NCI-H2196 (cell line): Measurements from ENCODE around the gene PIWIL4.
"Not testable (repeated sequence)": the region's sequence is repeated elsewhere in the genome, so short reads cannot be mapped to it uniquely, and the experiment has no call there.

Source experiments
- DNase-seq: peaks from one replicate; lab custom pipeline; 2025; ENCODE audit not compliant: unreplicated experiment; lab: John Stamatoyannopoulos, UW

The PIWIL4 gene

DNA sequence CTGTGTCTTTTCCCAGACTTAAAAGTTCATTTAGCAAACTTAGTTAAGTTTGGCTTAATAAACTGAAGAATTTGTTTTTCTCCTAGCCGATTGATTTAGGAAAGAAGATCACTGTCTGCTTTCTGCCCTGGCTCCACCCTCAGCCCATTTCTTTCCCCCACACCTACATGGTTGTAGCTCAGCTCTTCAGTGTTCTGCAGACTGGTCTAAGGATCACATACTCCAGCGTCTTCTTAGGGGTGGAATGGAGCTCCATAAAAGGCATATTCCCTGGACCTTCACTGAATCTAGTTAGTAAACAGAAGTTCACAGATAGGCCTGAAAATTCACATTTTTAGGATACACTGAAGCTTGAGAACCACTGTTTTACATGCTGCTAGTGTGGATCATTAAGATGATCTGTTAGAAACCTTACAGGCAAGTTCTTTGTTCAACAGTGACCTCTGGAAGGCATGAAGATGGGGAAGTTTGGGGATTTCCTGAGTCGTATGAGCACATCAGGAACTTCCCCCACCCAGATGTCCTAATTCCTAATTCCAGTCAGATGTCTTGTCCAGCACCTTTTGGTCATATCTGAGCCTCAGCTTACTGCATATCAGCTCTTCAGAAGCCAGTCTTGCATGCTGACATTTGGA is 16.8 kb downstream of the PIWIL4 start:
- no peak for DNase-seq

DNA sequence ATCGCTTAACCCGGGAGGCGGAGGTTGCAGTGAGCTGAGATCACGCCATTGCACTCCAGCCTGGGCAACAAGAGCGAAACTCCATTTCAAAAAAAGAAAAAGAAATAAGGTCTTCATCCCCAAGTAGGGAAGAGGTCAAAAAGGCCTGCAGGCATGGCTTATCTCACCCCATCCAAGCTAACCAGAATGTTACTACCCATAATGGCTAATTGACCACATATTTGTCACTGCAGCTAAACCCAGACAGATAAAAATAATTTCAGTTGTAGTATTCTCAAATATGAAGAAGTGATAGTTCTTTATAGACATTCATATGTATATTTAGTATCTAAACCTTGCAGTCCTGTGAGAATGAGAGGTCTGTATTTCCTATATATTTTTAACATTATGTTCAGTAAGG is 17.8 kb downstream of the PIWIL4 start:
- no peak for DNase-seq

DNA sequence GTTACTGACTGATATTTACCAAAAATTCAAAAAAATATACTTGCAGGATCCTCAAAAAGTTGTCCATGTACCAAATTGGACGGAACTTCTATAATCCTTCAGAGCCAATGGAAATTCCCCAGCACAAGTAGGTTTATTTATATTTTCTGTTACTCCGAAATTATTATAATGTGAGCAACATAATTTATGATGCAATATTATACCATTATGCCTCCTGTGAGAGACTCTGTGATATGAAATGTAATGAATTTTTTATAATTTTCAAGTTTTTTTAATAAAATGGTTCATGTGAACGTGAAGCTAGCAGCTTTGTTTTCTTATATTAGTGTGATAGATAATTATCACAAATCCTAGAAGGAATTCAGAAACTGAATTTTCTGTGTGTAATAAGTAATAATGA is 18.2 kb downstream of the PIWIL4 start:
- no peak for DNase-seq

DNA sequence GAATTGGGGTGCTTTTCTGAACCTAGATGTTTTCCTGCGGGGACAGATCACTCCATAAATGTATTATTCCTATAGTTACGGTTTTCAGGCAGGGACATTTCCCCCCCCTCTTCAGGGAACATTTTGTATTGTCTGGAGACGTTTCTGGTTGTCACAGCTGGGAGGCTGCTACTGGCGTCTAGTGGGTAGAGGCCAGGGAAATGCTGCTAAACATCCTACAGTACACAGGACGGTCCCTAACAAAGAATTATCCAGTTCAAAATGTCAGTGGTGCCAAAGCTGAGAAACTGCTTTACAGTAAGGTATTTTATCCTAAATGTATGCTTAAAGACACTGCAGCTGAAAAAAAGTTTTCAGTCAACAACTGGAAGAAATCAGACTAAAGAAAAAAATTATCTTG is 19.4 kb downstream of the PIWIL4 start:
- no peak for DNase-seq

DNA sequence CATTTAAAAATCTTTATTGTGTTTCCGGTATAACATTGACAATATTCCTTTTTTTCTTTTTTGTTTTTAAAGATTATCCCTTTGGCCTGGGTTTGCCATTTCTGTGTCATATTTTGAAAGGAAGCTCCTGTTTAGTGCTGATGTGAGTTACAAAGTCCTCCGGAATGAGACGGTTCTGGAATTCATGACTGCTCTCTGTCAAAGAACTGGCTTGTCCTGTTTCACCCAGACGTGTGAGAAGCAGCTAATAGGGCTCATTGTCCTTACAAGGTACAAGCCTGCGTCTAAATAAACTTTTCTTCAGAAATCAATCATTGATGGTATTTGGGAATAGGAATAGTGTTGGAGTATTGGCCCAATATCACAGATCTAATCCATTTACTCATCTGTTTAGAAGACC is 19.8 kb downstream of the PIWIL4 start:
- DNase-seq: no peak

DNA sequence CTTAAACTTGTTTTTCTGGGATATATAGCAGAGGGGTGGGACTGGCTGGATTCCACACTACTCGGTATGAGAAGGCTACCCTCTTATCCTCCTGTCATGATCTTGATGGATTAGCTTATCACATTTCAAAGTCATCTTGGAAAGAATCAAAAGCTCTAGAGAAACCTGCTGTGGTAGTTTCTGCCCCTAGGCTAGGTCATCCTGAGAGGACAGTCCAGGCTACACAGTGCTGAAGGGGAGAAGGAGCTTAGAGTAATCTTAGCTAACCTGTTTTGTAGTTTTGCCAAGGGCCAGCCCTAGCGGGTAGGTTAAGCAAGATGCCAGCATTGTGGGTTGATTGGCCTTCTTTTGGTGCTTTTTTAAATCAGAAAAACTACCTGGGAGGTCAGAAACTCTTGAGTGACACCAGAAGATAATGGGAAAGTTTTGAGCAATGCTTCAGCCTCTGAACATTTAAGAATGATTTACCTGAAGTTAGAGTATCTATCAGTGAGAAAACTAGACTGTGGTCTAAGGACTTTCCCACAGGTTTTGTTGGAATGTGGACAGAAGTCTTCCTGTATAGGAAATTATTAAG is 21.3 kb downstream of the PIWIL4 start:
- no peak for DNase-seq

DNA sequence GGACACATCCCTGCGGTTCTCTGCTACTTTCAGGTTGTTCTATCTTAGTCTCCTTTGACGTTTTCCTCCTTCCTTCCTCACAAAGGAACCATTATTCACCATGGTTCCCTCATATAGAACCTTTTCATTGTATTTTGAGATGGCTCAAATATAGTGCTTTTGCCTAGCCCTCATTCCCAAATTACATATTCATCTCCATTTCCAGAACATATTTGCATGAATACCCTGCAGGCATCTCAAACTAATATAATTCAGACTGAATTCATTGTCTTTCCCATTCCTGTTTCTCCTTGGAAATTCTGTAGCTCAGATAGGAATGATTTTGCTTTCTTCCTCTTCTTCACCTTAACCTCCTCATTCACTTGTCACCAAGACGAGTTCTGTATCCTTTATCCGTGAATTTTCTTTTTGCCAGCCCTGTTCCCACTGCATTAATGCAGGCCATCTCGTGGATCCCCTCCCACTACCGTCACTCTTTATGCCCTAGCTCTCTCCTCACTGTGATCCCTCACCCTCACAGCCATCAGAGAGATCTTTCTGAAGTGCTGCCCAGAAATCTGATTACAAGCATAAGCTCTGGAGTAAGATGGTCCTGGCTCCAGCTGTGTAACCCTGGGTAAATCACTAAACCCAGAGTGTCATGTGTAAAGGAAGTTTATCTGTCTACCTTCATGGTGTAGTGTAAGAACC is 23.3 kb downstream of the PIWIL4 start:
- no peak for DNase-seq

DNA sequence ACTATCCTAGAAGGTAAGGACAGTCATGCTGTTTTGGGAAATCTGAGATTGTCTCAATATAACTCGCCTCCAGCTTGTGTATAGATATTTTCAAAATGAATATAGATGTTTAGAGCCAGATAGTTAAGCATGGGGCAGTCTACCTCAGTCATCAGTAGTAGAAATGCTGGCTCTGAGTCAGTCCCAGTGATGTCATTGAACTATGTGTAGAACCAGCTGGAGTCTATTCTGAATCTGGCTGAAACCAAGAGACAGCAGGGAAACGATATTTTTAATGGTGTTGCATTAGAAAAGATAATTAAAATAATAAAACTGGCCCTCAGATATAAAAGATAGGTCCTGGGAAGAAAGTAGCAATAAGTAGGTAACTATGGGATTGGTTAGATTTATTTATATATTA is 25.9 kb downstream of the PIWIL4 start:
- no peak for DNase-seq

DNA sequence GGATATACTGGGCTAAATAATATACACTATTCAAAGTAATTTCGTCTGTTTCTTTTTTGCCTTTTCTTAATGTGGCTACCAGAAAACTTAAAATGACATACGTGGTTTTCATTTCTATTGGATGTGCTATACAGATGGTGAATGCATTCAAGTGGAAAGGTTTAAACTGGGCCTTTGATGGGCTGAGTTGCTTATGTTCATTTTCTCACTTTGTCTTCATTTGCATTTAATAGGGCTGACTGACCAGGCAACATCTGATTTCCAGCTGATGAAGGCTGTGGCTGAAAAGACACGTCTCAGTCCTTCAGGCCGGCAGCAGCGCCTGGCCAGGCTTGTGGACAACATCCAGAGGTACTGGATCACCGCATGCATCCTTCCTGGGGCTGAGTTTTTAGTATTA is 27.9 kb downstream of the PIWIL4 start:
- no peak for DNase-seq

DNA sequence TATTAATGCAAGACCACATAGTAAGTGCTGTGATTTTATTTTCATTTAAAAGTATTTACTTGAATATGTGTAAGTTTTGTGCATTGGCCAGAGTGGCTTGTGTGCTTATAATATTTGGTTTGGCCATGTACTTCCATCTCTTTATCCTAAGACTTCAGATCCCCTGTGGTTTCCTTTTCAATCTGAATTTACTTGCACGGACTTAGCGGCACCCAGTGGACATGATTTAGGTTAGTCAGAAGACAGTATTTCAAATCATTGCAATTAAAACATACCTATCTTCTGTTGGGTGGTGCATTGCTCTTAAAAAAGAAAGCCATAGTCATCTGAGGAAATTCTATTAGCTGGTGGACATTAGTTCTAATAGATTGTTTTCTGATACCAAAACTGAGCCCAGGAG is 30.7 kb downstream of the PIWIL4 start:
- no peak for DNase-seq

DNA sequence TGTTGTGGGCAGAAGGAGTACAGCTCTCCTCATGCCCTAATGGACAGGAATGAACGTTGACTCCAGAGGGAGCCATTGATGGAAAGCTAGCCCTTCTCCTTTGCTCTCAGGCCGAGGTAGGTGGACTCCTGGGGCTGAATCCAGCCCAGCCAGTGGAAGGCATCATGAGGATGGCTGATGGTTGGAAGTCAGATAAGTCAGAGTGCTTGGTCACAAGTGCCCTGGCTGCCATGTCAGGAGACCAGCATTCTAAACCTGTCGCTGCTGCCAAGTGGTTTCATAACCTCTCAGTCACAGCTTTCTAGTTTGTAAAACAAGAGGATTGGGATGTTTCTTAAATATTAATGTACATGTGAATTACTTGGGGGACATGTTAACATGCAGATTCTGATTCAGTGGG is 32.3 kb downstream of the PIWIL4 start:
- DNase-seq: no peak

DNA sequence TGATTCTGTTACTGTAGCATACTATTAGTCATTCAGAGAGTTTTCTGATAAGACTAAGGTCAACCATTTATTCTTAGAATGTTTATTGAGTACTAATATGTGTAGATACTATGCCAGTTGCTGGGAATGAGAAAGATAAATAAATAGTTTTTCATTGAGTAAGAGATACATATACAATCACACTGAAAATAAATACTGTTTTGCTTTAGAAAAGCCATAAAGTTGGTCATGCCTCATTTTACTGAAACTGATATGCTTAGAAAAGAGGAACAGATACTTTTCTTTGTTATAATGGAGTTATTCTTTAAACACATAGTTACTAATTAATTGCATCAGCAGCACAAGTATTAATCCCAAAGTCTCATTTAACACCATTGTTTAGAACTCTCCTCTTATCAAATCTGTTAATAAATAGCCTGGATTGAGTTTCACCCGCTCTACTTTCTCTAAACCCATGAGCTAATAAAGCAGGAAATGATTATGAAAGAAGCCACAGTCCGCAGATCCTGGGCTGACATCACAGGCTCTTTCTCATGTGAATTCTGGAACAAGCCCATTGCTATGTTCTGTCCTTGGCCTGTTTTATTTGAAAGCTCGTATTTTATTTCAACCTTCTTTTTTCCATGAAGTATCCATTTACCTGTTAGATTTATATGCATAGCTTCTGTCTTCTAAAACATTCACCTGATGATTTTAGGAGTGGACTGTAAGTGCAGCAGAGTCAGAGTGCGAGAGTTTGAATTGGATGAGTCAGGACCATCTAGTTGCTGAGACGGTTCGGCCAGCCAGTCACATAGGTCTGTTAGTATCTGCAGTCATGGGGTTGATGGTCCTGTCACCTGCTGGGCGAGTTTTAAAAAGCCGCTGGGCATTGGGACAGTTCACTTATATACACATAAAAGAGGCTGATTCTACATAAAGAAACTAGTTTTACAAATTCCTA is 35.5 kb downstream of the PIWIL4 start:
- DNase-seq: peak; percentile 59

DNA sequence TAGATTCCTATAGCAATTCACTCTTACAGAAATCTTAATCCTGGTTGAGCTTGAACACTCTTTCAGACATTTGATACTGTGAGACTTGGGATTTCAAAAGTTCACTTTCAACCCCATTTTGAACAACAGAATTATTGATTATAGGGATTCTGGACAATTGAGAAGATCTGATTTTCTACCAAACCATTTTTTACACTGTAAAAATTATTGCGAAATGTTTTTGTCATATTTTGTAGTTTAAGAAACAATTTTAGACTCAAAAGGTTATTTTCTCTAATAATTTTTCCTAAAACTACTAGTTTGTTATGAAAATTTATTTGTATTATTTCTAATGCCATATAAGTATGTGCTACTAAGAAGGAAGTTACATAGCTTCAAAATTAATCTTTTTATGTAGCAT is 36.4 kb downstream of the PIWIL4 start:
- DNase-seq: no peak

DNA sequence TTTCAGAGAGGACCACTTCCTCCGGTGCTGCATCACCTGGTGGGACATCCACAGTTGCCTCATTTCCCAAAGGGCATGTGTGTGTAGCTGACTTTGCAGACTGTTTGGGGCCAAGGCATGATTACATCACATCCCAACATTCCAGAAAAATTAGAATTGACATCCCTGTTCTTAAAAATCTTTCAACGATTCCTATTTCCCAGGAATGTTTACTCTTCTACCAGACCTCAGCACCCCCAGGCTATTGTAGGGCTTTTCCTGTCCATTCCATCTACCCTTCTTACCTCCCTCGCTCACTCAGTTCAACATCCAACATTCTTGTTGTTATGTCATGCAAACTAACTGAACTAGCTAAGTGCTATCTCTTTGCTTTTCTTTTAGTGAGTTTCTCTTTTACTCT is 37.3 kb downstream of the PIWIL4 start:
- no peak for DNase-seq

DNA sequence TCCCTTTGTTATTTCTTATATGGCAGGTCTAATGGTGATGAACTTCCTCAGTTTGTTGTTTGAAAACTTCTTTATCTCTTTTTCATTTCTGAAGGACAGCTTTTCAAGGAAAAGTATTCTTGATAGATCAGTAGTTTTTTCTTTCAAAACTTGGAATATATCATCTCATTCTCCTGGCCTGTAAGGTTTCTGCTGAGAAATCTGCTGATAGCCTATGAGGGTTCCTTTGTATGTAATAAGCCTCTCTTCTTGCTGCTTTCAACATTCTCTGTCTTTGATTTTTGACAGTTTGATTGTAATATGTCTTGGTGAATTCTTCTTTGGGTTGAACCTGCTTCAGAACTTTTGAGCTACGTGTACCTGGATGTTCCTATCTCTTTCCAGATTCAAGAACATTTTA is 46.0 kb downstream of the PIWIL4 start:
- DNase-seq: no peak

DNA sequence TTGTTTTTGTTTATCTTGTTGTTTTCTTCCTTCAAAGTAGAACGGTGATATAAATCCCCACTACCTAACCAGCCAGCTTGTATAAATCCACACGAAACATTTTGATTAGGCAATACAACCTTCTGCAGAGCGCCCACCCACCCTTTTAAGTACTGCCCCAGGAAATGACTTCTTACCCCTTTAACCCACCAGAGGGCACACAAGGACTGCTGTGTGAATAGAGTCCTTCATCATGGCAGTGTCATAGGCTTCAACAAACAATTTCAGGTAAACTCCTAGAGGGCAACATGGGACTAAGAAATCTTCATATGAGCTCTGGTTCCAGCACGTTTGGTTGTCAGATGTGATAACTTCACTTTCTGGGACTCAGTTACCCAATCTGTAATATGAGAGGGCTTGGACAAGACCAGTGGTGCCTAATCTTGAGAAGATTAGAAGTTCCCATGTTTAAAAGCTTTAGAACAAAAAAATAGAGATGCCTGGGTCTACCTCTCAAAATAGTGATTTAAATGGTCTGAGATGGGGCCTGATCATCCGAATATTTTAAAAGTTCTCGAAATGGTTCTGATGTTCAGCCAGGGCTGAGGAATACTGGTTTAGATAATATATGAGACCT is 56.1 kb downstream of the PIWIL4 start:
- peak; percentile 71 for DNase-seq

DNA sequence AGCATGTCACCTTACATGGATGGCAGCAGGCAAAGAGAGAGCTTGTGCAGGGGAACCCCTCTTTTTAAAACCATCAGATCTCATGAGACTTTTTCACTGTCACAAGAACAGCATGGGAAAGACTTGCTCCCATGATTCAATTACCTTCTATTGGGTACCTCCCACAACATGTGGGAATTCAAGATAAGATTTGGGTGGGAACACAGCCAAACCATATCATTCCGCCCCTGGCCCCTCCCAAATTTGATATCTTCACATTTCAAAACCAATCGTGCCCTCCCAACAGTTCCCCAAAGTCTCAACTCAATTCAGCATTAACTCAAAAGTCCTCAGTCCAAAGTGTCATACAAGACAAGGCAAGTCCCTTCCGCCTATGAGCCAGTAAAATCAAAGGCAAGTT is 58.3 kb downstream of the PIWIL4 start:
- not testable (repeated sequence) for DNase-seq

DNA sequence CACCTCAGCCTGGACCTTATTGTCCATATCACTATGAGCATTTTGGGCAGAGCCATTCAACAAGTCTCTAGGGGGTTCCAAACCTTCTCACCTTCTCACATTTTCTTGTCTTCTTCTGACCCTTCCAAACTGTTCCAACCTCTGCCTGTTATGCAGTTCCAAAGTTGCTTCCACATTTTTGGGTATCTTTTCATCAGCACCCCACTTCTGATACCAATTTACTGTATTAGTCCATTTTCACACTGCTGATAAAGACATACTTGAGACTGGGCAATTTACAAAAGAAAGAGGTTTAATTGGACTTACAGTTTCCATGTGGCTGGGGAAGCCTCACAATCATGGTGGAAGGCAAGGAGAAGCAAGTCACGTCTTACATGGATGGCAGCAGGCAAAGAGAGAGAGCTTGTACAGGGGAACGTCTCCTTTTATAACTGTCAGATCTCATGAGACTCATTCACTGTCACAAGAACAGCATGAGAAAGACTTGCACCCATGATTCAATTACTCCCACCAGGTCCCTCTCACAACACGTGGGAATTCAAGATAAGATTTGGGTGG is 59.9 kb downstream of the PIWIL4 start:
- not testable (repeated sequence) for DNase-seq

DNA sequence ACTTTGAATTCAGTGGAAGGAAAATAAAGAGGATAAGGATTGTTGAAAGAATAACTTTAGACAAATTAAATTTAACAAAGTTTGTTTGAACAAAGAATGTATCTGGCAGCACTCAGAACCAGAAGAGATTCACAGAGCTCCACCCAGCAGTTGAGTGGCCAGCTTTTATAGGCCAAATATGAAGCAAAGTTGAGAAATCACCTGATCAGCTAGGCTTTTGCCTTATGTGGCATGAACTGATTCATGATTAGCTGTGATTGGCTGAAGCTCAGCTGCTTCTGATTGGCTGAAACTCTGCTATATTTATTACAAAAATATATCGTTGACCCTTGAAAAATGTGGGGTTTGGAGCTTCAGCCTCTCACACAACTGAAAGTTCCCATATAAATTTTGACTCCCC is 62.6 kb downstream of the PIWIL4 start:
- DNase-seq: no peak

DNA sequence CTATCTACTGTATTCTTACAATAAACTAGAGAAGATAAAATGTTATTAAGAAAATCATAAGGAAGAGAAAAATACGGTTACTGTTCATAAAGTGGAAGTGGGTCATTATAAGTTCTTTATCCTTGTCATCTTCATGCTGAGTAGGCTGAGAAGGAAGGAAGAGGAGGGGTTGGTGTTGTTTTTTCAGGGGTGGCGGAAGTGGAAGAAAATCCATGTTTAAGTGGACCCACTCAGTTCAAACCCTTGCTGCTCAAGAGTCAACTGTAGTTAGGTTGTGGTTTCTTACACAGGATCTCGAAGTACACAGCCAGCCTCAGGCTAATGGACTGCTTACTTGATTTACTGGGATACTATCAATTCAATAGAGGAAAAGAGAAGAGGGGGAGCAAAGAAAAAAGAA is 63.1 kb downstream of the PIWIL4 start:
- DNase-seq: no peak

DNA sequence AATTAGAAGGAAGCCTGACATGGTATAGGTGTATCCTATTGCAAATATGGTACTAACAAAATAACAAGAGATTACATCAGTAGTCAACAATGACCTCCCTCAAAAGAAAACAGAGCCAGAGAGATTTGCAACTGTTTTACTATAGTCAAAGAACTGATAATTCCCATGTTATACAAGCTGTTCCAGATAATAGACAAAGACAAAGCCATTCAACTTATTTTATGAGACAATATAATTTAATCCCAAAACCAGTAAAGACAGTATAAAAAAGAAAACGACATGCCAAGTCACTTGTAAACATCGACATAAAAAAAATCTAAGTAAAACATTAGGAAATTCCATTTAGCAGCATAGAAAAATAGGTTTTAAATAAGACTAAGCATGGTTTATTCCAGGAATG is 65.2 kb downstream of the PIWIL4 start:
- DNase-seq: no peak
